GM19099 (cell line): ENCODE data around the gene KCND3.

Source experiments
- POLR2A ChIP-seq: IDR thresholded peaks from 3 replicates; pipeline ENCODE4 v1.6.1; 2011; ENCODE audit warnings: low read depth; ENCODE audit not compliant: insufficient read length; ENCODE audit errors: extremely low read depth

The KCND3 gene

GRCh38 chr1:111745675-111746613 lies 243.5 kb downstream of the KCND3 start:
- TF ChIP-seq POLR2A, result no peak

- TF ChIP-seq POLR2A, result no peak
Measured at GRCh38 chr1:111743679-111744101, 245.8 kb downstream of the KCND3 start.

DNA sequence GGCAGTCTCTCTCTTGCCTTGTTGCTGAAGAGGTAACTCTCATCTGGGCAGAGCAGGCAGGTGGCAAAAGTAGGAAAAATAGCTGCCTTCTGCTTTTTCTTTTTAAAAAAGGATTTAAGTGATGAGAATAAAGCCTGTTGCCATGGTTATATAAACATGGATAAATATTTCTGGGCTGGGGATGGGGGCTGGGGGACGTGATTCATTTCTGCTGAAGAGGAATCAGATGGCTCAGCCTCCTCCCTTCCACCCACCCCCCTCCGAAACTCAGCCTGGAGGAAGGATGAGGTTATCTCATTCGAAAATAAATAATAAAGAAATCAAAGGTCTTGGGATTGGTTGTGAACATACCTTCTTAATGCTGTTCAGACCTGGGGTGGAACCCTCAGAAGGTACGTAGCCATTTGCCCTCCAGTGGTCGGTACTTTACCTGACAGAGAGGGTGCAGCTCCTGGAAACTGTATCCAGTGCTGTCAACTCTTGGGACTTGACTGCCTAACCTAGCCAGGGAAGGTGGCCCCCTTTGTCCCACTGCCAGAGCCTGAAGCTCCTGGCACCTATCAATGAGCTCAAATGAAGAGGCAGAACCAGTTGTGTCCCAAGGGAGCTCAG lies 246.4 kb downstream of the KCND3 start:
- no peak for TF ChIP-seq POLR2A

GRCh38 chr1:111739925-111740765 lies 249.3 kb downstream of the KCND3 start:
- no peak for TF ChIP-seq POLR2A

DNA sequence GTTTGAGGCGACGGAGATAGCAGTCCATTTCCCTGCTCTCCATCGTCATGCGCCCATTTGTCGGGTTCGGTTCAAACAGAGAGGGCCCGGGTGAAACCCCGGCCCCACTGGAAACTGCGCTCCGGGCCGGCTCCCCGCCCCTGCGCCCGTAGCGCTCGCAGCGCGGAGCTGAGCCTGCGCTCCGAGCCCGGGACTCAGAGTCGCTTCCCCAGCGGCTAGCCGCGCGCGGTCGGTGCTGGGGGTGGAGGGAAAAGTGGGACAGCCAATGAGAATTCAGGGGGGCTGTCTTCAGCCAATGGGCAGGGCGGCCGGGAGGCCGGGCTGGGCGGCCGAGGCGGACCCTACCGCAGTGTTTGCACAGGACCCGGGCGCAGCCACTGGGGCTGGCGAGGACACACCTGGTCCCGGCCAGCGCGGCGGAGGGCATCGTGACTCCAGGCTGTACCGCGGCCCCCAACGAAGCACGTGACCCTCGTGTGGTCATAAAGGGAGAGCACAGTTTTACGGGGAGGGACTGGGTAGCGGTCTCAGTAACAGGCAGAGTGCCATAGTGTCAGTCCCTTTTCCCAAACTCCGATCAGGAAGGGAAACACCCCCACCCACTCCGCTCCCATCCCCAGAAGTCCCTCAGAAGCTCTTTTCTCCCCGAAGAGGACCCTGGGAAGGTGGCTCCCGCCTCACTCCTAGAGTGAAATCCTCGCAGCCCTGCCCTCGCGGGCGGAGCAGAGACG lies 250.1 kb downstream of the KCND3 start, which contains the start of gene INKA2:
Gene INKA2, minus strand, starts transcription at position 202 of the 731 bp plus-strand sequence. Its CDS starts 153 bp downstream, at position 49.
- peak; percentile 67 for TF ChIP-seq POLR2A

- TF ChIP-seq POLR2A, result peak; percentile 42
Measured at GRCh38 chr1:111738436-111739193, 250.9 kb downstream of the KCND3 start.

DNA sequence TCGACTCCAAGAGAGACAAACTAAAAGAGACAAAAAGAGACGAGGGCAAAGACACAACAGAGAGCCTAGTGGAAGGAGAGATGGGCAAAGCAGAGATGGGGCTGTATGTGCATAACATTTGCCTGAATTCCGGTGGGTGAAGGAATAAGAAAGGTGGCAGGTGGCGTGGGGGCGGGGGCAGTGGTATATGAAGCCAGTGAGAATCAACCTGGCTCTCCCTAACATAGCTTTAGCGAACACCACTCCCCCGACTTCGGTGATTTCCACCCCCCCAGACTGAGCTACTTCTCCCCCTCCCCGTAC lies 251.4 kb downstream of the KCND3 start:
- TF ChIP-seq POLR2A, result no peak

- no peak for TF ChIP-seq POLR2A
Measured at GRCh38 chr1:111737216-111738132, 252.0 kb downstream of the KCND3 start.

DNA sequence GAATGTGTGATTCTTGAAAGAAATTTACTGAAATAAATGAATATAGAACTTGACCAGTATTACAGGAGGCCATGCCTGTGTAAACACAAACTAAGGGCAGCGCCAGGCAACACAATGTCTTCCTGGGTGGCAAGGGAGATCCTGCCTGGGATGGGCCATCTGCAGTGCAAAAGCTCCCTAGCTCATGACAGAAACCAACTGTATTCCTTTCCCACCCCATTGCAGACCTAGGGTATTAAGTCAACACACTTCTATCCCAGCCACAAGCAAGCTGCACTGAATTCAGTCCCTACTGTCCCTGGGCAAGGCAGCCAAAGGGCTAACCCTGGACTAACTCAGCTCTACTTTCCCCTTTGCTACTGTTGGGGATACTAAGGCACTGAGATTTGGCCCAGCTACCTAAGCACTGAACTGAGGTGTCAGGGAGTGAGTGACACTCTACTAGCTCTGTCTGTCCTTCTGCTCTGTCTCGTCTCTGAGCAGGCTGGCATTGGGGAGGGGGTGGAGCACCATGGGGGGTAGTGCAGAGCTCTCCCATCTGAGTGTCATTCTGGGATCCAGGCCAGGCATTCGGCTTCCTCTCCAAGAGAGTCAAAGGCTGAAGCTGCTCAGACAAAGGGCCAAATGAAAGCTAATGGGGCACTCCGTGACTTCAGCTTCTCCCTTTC lies 252.8 kb downstream of the KCND3 start:
- no peak for TF ChIP-seq POLR2A

- TF ChIP-seq POLR2A, result no peak
Measured at GRCh38 chr1:111735858-111736544, 253.5 kb downstream of the KCND3 start.

DNA sequence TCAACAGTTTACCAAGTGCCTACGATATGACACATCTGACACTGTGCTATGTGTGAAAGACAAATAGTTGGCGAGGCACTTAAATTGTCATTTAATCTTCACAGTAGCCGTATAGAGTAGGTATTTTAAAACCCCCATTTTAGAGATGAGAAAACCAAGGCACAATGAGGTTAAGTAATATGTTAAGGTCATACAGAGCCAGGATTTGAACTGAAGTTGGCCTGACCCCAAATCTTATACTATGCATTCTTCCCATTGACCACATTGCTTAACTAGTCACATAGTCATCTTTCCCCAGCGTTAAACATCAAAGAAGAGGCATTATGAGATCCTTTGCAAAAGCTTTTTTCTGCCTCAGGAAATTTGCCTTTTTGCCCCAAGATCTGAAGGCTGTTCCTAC lies 254.1 kb downstream of the KCND3 start:
- no peak for TF ChIP-seq POLR2A

DNA sequence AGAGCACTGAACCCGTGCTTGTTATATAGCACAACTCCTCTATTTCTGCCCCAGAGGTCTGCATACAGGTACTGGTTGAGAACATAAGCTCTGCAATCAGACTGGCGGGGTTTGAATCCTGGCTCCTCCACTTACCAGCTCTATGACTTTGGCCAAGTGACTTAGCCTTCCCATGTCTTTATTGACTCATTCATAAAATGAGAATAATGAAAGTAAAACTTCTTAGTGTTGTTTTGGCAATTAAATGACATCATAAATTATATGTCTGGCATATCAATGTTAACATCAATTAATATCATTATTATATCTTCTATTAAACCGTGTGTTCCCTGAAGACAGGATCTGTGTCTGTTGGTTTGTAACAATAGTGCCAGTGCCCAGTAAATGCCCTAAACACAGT lies 254.6 kb downstream of the KCND3 start:
- TF ChIP-seq POLR2A, result no peak
